HL-60 (cell line): ENCODE data around the gene ZNF200.
"Not testable (repeated sequence)": the region's sequence is repeated elsewhere in the genome, so short reads cannot be mapped to it uniquely, and the experiment has no call there.

ENCODE experiments used
- DNase-seq, 2 experiments: peaks; one replicate each; pipeline ENCODE4 v3.0.0-alpha.2; 2010 to 2020; ENCODE audit warnings: low read depth in 1 of 2, low spot score in 1 of 2
- H3K27ac ChIP-seq: fragments of 250-450 bp; sonication (Bioruptor Pico); replicated peaks from 2 replicates; pipeline ENCODE4 v1.5.1; 2020; ENCODE audit warnings: mild to moderate bottlenecking, moderate library complexity
- H3K27me3 ChIP-seq: fragments of 250-450 bp; sonication (Bioruptor Pico); 2 replicates; pipeline ENCODE4 v1.5.1; 2021; ENCODE audit warnings: mild to moderate bottlenecking, moderate library complexity; ENCODE audit not compliant: insufficient read depth, poor library complexity, severe bottlenecking
- H3K4me3 ChIP-seq: replicated peaks from 2 replicates; pipeline ENCODE4 v1.5.1; 2011; ENCODE audit warnings: mild to moderate bottlenecking, control low read depth, low read length; ENCODE audit not compliant: insufficient read depth
- GABPA ChIP-seq: IDR thresholded peaks from 2 replicates; pipeline ENCODE4 v1.6.1; 2012; ENCODE audit warnings: low read depth
- POLR2AphosphoS5 ChIP-seq: IDR thresholded peaks from 2 replicates; pipeline ENCODE4 v1.6.1; 2012; ENCODE audit warnings: low read depth
- SPI1 ChIP-seq: IDR thresholded peaks from 2 replicates; pipeline ENCODE4 v1.6.1; 2012; ENCODE audit warnings: low read depth, mild to moderate bottlenecking, borderline replicate concordance
- TF ChIP-seq, protein P1 (sequence below): IDR thresholded peaks from one replicate; pipeline ENCODE4 v1.5.1; 2011; ENCODE audit warnings: low read length, control low read depth, inconsistent platforms; ENCODE audit not compliant: insufficient read depth
- TF ChIP-seq, protein P2 (sequence below): IDR thresholded peaks from 2 replicates; pipeline ENCODE4 v1.6.1; 2012; ENCODE audit warnings: low read depth; ENCODE audit not compliant: insufficient replicate concordance

ZNF200 gene

DNA sequence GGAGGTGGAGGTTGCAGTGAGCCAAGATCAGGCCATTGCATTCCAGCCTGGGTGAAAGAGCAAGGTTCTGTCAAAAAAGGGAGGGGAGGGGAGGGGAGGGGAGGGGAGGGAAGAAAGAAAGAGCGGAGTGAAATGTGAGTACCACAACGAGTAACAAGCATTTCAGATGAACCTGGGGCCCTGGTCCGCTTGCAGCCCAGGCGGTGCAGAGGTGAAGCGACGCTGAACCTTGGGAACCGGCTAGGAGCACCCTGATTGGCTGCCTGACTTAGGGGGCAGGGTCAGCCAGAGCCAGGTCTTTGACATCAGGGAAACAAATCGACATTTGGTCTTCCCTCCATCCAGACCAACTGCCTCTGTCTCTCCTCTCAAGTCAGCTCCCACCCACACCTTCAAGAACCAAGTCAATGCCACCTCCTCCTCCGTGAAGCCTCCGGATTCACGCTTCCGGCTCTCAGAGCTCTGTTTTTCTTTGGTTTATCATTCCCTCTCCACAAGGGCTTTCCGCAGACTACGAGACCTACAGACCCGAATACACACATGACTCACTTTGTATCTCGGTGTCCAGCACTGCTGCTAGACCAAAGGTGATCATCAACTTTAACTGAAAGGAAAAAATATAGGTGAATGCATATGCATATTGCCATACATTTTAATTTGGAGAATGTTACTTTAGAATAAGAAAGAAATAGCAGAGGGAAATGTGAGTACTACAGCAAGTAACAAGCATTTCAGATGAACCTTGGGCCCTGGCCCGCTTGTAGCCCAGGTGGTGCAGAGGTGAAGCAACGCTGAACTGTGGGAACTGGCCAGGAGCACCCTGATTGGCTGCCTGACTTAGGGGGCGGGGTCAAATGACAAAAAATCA, 27.6 kb downstream of the ZNF200 start:
- Histone ChIP-seq H3K27me3 (no peaks in the 10 kb centered on the region), H3K4me3 (no peak overlapping the region), H3K27ac (no peak overlapping the region)
- TF ChIP-seq GABPA (no peak), SPI1 (no peak), POLR2AphosphoS5 (no peak)
- TF ChIP-seq, protein P1, sequence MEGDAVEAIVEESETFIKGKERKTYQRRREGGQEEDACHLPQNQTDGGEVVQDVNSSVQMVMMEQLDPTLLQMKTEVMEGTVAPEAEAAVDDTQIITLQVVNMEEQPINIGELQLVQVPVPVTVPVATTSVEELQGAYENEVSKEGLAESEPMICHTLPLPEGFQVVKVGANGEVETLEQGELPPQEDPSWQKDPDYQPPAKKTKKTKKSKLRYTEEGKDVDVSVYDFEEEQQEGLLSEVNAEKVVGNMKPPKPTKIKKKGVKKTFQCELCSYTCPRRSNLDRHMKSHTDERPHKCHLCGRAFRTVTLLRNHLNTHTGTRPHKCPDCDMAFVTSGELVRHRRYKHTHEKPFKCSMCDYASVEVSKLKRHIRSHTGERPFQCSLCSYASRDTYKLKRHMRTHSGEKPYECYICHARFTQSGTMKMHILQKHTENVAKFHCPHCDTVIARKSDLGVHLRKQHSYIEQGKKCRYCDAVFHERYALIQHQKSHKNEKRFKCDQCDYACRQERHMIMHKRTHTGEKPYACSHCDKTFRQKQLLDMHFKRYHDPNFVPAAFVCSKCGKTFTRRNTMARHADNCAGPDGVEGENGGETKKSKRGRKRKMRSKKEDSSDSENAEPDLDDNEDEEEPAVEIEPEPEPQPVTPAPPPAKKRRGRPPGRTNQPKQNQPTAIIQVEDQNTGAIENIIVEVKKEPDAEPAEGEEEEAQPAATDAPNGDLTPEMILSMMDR, result no peak
- TF ChIP-seq, protein P2, sequence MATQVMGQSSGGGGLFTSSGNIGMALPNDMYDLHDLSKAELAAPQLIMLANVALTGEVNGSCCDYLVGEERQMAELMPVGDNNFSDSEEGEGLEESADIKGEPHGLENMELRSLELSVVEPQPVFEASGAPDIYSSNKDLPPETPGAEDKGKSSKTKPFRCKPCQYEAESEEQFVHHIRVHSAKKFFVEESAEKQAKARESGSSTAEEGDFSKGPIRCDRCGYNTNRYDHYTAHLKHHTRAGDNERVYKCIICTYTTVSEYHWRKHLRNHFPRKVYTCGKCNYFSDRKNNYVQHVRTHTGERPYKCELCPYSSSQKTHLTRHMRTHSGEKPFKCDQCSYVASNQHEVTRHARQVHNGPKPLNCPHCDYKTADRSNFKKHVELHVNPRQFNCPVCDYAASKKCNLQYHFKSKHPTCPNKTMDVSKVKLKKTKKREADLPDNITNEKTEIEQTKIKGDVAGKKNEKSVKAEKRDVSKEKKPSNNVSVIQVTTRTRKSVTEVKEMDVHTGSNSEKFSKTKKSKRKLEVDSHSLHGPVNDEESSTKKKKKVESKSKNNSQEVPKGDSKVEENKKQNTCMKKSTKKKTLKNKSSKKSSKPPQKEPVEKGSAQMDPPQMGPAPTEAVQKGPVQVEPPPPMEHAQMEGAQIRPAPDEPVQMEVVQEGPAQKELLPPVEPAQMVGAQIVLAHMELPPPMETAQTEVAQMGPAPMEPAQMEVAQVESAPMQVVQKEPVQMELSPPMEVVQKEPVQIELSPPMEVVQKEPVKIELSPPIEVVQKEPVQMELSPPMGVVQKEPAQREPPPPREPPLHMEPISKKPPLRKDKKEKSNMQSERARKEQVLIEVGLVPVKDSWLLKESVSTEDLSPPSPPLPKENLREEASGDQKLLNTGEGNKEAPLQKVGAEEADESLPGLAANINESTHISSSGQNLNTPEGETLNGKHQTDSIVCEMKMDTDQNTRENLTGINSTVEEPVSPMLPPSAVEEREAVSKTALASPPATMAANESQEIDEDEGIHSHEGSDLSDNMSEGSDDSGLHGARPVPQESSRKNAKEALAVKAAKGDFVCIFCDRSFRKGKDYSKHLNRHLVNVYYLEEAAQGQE, result no peak
- no peak for DNase-seq

DNA sequence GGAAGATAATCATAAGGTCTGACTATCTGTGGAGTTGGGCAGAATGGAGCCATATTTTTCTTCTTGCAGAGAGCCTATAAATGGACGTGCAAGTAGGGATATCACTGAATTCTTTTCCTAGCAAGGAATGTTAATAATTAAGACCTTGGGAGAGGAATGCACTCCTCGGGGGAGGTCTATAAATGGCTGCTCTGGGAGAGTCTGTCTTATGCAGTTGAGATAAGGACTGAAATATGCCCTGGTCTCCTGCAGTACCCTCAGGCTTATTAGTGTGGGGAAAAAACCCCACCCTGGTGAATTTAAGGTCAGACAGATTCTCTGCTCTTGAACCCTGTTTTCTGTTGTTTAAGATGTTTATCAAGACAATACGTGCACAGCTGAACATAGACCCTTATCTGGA, 29.0 kb downstream of the ZNF200 start:
- not testable (repeated sequence) for DNase-seq, H3K27ac ChIP-seq, H3K4me3 ChIP-seq, H3K27me3 ChIP-seq

DNA sequence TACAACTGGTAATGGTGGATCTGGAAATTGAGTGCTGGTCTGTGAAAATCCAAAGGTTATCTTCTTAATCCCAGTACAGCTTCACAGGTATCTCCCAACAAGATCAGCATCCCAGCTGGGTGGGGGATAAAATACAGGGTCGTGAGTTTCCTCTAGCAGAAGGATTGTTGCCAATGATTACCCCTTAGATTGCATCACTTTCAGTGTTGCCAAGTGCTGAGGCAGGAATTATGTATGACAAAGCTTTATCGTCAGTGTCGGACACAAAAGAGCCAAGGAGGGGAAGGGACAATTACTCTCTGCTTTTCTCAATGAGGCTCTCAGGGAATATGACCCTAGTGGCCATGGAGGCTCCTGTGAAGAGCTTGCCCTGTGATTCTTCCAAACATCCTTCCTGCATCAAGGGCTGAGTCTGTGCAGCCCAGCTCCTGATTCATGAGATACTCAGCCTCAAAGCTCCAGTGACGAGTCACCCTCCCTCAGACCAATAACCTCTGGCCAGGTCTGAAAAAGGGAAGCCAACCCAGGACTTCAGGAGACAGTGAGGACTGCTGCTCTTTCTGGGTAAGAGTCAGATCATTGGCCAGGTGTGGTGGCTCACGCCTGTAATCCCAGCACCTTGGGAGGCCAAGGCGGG, 31.9 kb downstream of the ZNF200 start:
- no peak for DNase-seq
- H3K4me3 ChIP-seq, result no peak overlapping the region
- no peaks in the 10 kb centered on the region for H3K27me3 ChIP-seq
- no peak overlapping the region for H3K27ac ChIP-seq
- TF ChIP-seq POLR2AphosphoS5, result no peak
- TF ChIP-seq GABPA, result no peak
- TF ChIP-seq SPI1, result no peak
- TF ChIP-seq, protein P1, result no peak
- TF ChIP-seq, protein P2, result no peak

DNA sequence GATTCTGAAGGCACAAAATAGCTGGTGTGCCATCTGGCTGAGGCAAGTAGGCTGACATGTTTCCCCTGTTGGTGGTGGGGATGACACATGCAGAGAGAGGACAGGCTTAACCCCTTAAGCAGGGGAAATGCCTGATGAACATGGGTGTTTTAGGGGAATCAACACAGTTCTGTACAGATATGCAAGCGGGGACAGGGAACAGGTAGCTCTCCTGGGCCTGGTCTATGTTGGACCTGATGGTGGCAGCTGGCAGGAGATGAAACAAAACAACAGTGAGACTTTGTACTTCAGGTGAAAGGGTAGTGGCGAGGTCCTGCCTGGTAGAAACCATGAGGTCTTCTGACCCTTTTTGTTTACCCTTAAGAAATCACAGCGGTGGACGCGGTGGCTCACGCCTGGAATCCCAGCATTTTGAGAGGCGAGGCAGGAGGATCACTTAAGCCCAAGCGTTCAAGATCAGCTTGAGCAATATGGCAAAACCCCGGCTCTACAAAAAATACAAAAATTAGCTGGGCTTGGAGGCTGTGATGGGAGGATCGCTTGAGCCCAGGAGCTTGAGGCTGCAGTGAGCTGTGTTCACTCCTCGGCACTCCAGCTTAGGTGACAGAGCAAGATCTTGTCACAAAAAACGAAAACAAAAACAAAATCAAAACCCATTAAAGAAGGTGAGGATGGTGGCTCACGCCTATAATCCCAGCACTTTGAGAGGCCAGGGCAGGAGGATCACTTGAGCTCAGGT, 36.5 kb downstream of the ZNF200 start:
- Histone ChIP-seq H3K27ac (no peak overlapping the region), H3K4me3 (no peak overlapping the region), H3K27me3 (peaks cover 2% of the 10 kb centered on the region)
- no peak for DNase-seq
- TF ChIP-seq, protein P1, result no peak
- TF ChIP-seq SPI1, result no peak
- TF ChIP-seq, protein P2, result no peak
- TF ChIP-seq GABPA, result no peak
- TF ChIP-seq POLR2AphosphoS5, result no peak
